Gastrocnemius medialis (tissue), 4 donors: ENCODE data around the gene VWA3B. TPM values are rescaled to one million over a fixed set of nuclear protein-coding genes. Genes with fewer than 3 reads are reported as not detected.
"Not testable (repeated sequence)": the region's sequence is repeated elsewhere in the genome, so short reads cannot be mapped to it uniquely, and the experiment has no call there.

ENCODE experiments used
- ATAC-seq, 2 donors: fragments of 150-250 bp; one replicate each; pipeline ENCODE4 v1.9.1; 2016
- DNase-seq, 2 donors: peaks; one replicate each; pipeline ENCODE4 v3.0.0-alpha.2; 2019
- H3K27ac ChIP-seq, 4 donors: fragments of 200-600 bp; sonication (generic); 1 replicate in 1 of 4; 2 replicates in 3 of 4; pipeline ENCODE4 v1.5.1; 2016 to 2018; ENCODE audit warnings: mild to moderate bottlenecking in 2 of 4, moderate library complexity in 1 of 4
- H3K27me3 ChIP-seq, 3 donors: fragments of 200-600 bp; sonication (generic) in 2 of 3; 1 replicate in 1 of 3; 2 replicates in 2 of 3; pipeline versions ENCODE4 v1.5.1 to v1.6.0; 2016 to 2019; ENCODE audit warnings: mild to moderate bottlenecking in 1 of 3, moderate library complexity in 1 of 3
- H3K36me3 ChIP-seq, 2 donors: fragments of 200-600 bp; sonication (generic) in 1 of 2; one replicate each; pipeline ENCODE4 v1.5.1; 2017 to 2018
- H3K4me1 ChIP-seq, 2 donors: fragments of 200-600 bp; sonication (generic) in 1 of 2; one replicate each; pipeline ENCODE4 v1.5.1; 2016 to 2017; ENCODE audit warnings: mild to moderate bottlenecking in 2 of 2
- H3K4me3 ChIP-seq, 4 donors: fragments of 200-600 bp; sonication (generic) in 3 of 4; 1 replicate in 1 of 4; 2 replicates in 3 of 4; pipeline ENCODE4 v1.5.1; 2016 to 2019; ENCODE audit warnings: mild to moderate bottlenecking in 2 of 4
- H3K9me3 ChIP-seq, 3 donors: fragments of 200-600 bp; sonication (generic) in 2 of 3; 1 replicate in 1 of 3; 2 replicates in 2 of 3; pipeline ENCODE4 v1.5.1; 2016 to 2019
- CTCF ChIP-seq, 5 experiments: fragments of 450-650 bp in 3 of 5; fragments of 200-600 bp in 2 of 5; sonication (generic) in 2 of 5; IDR thresholded peaks in 4 of 5; conservative IDR thresholded peaks in 1 of 5; 1 replicate in 4 of 5; 2 replicates in 1 of 5; pipeline ENCODE4 v1.5.1; 2016 to 2019; ENCODE audit warnings: antibody characterized with exemption in 5 of 5, mild to moderate bottlenecking in 3 of 5, moderate library complexity in 3 of 5
- POLR2A ChIP-seq, 2 donors: fragments of 450-650 bp; IDR thresholded peaks; one replicate each; pipeline ENCODE4 v1.6.1; 2017; ENCODE audit warnings: antibody characterized with exemption in 2 of 2, mild to moderate bottlenecking in 2 of 2, moderate library complexity in 2 of 2
- in situ Hi-C, 4 donors: fragments of 200-750 bp; cut with MboI; loops; one replicate each; pipeline versions ENCODE4 v1.15.0 to v1.8.0; 2017; ENCODE audit warnings: low sequenced_read_pairs in 4 of 4
- intact Hi-C: fragments of 100-400 bp; cut with DNase I; formaldehyde crosslinking; loops from one replicate; pipeline ENCODE4 v1.15.1; 2023; ENCODE audit warnings: low total_unique reads
- total RNA-seq, 4 donors: library from RNA; depleted of rRNA; stranded (reverse); fragments of >200 nt; gene quantifications; one replicate each; pipeline versions ENCODE4 v1.1.0 to v1.2.3, GENCODE V29; 2016

Gene VWA3B
- total RNA-seq, 4 donors from 2014 or later: not detected

GRCh38 chr2:98134172-98135005 is 47.4 kb downstream of the VWA3B start:
- Histone ChIP-seq H3K27me3 (no peaks in the 10 kb centered on the region), H3K27ac (peak overlapping the region; percentile 50 to 64 (median 54)), H3K9me3 (no peaks in the 10 kb centered on the region), H3K4me1 (peaks cover 12 to 16% of the 10 kb centered on the region in 2 donors), H3K36me3 (no peaks in the 10 kb centered on the region), H3K4me3 (peak overlapping the region in 1 of 4 donors; percentile 1)
- intact Hi-C loops (loop anchor here (5.0 kb wide), 1 partner anchor 47 kb away; the partner anchor contains the start of gene VWA3B), in situ Hi-C loops (no loop called here)
- DNase-seq: peak in 1 of 2 donors; percentile 53
- peak; percentile 98 for ATAC-seq
- no peak for TF ChIP-seq POLR2A (IDR thresholded peaks at IDR 0.05)
- TF ChIP-seq CTCF (IDR thresholded peaks at IDR 0.05 in 4 of 5, conservative IDR thresholded peaks at IDR 0.05 in 1 of 5): no peak

- no peak for DNase-seq
- intact Hi-C loops: no loop called here
- ATAC-seq: no peak
- Histone ChIP-seq H3K27ac (no peak overlapping the region), H3K27me3 (no peaks in the 10 kb centered on the region), H3K4me3 (no peak overlapping the region), H3K36me3 (no peaks in the 10 kb centered on the region), H3K4me1 (peaks cover 12 to 19% of the 10 kb centered on the region in 2 donors), H3K9me3 (no peaks in the 10 kb centered on the region)
- in situ Hi-C loops: no loop called here
- TF ChIP-seq CTCF (IDR thresholded peaks at IDR 0.05 in 4 of 5, conservative IDR thresholded peaks at IDR 0.05 in 1 of 5) (no peak), POLR2A (IDR thresholded peaks at IDR 0.05) (no peak)
These were observed 50.2 kb downstream of the VWA3B start for GRCh38 chr2:98137196-98137595.

- DNase-seq, intact Hi-C loops, in situ Hi-C loops, H3K27me3 ChIP-seq, H3K4me3 ChIP-seq, H3K36me3 ChIP-seq, ATAC-seq, H3K9me3 ChIP-seq, H3K27ac ChIP-seq: not testable (repeated sequence)
- H3K4me1 ChIP-seq: peaks cover 11 to 14% of the 10 kb centered on the region in 2 donors
These were observed 52.0 kb downstream of the VWA3B start for GRCh38 chr2:98138978-98139377.

GRCh38 chr2:98140210-98140609 is 53.2 kb downstream of the VWA3B start:
- Histone ChIP-seq H3K4me3 (peak overlapping the region in 1 of 4 donors; percentile 22), H3K4me1 (peaks cover 0 to 3% of the 10 kb centered on the region in 2 donors), H3K27ac (no peak overlapping the region), H3K9me3 (no peaks in the 10 kb centered on the region), H3K27me3 (no peaks in the 10 kb centered on the region), H3K36me3 (no peaks in the 10 kb centered on the region)
- ATAC-seq: no peak
- intact Hi-C loops: no loop called here
- DNase-seq: no peak
- in situ Hi-C loops: no loop called here
- no peak for TF ChIP-seq CTCF (IDR thresholded peaks at IDR 0.05 in 4 of 5, conservative IDR thresholded peaks at IDR 0.05 in 1 of 5)
- TF ChIP-seq POLR2A (IDR thresholded peaks at IDR 0.05): no peak

GRCh38 chr2:98142106-98142791 is 55.3 kb downstream of the VWA3B start:
- no peak for ATAC-seq
- no peak for DNase-seq
- Histone ChIP-seq H3K9me3 (no peaks in the 10 kb centered on the region), H3K36me3 (no peaks in the 10 kb centered on the region), H3K4me1 (peaks cover 0 to 3% of the 10 kb centered on the region in 2 donors), H3K27ac (no peak overlapping the region), H3K27me3 (no peaks in the 10 kb centered on the region), H3K4me3 (no peak overlapping the region)
- intact Hi-C loops: no loop called here
- in situ Hi-C loops: no loop called here
- TF ChIP-seq CTCF (IDR thresholded peaks at IDR 0.05 in 4 of 5, conservative IDR thresholded peaks at IDR 0.05 in 1 of 5) (no peak), POLR2A (IDR thresholded peaks at IDR 0.05) (no peak)
